Panc1 (cell line): Measurements from ENCODE around the gene ADAP2.

ENCODE experiments used
- CTCF ChIP-seq: fragments of 450-650 bp; IDR thresholded peaks from 2 replicates; pipeline ENCODE4 v1.5.1; 2017; ENCODE audit warnings: mild to moderate bottlenecking
- POLR2AphosphoS5 ChIP-seq: IDR thresholded peaks from 2 replicates; pipeline ENCODE4 v1.6.1; 2012; ENCODE audit warnings: mild to moderate bottlenecking, low read depth, low read length, moderate library complexity
- TF ChIP-seq, protein P1 (sequence below), 2 experiments: IDR thresholded peaks; 2 replicates each; pipeline ENCODE4 v1.6.1; 2011 to 2012; ENCODE audit warnings: low read depth in 2 of 2, control low read depth in 1 of 2, low read length in 1 of 2, mild to moderate bottlenecking in 1 of 2, moderate library complexity in 1 of 2; ENCODE audit not compliant: insufficient read depth in 1 of 2

DNA sequence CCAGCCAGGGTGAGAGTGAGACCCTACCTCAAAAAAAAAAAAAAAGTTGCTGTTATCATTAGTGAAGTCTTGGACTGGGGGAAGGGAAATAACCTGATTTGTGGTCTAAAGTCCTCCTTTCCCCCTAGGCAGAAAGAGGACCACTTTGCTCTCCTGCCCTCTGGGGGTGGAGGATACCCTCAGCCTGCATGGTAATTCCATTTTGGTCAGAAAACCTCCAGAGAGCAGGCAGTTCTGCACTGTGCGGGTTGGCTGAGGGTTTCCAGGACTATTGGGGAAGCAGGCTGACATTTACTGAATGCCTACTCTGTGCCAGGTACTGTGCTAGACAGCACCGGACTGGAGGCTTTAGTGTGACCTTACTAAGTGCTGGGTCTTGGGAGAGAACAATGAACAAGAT is 2.6 kb downstream of the ADAP2 start:
- TF ChIP-seq CTCF = no peak
- no peak for TF ChIP-seq POLR2AphosphoS5
- TF ChIP-seq, protein P1, sequence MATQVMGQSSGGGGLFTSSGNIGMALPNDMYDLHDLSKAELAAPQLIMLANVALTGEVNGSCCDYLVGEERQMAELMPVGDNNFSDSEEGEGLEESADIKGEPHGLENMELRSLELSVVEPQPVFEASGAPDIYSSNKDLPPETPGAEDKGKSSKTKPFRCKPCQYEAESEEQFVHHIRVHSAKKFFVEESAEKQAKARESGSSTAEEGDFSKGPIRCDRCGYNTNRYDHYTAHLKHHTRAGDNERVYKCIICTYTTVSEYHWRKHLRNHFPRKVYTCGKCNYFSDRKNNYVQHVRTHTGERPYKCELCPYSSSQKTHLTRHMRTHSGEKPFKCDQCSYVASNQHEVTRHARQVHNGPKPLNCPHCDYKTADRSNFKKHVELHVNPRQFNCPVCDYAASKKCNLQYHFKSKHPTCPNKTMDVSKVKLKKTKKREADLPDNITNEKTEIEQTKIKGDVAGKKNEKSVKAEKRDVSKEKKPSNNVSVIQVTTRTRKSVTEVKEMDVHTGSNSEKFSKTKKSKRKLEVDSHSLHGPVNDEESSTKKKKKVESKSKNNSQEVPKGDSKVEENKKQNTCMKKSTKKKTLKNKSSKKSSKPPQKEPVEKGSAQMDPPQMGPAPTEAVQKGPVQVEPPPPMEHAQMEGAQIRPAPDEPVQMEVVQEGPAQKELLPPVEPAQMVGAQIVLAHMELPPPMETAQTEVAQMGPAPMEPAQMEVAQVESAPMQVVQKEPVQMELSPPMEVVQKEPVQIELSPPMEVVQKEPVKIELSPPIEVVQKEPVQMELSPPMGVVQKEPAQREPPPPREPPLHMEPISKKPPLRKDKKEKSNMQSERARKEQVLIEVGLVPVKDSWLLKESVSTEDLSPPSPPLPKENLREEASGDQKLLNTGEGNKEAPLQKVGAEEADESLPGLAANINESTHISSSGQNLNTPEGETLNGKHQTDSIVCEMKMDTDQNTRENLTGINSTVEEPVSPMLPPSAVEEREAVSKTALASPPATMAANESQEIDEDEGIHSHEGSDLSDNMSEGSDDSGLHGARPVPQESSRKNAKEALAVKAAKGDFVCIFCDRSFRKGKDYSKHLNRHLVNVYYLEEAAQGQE (IDR thresholded peaks at IDR 0.05; ENCODE audit: insufficient read depth in 1 of 2, low read depth in 2 of 2, low read length in 1 of 2) = no peak
